Stimulated activated naive B cell treated with anti-CD40 and anti-IgM and Interleukin-4, amounts not matched to agents 10 μg/mL and 1 μg/mL and 100 μg/mL, for 72 hours (primary cell): ENCODE results near the gene RNF34.
"Not testable (repeated sequence)": the region's sequence is repeated elsewhere in the genome, so short reads cannot be mapped to it uniquely, and the experiment has no call there.

ENCODE experiments used
- ATAC-seq, 2 donors: fragments of 150-1000 bp; cut with Tn5 transposase; replicated peaks; 2 replicates each; pipeline ENCODE4 v1.10.0; 2021; ENCODE audit warnings: moderate library complexity in 1 of 2
- DNase-seq: peaks from one replicate; pipeline ENCODE4 v3.0.0; 2021
- H3K27ac Mint-ChIP-seq: one replicate; pipeline ENCODE4 v1.8.0; 2022; ENCODE audit warnings: mild to moderate bottlenecking, mixed read lengths
- H3K27me3 Mint-ChIP-seq, 2 donors: one replicate each; pipeline ENCODE4 v1.8.0; 2022; ENCODE audit warnings: mixed read lengths in 2 of 2
- H3K36me3 Mint-ChIP-seq, 2 donors: one replicate each; pipeline ENCODE4 v1.8.0; 2022; ENCODE audit warnings: mixed read lengths in 2 of 2, mild to moderate bottlenecking in 1 of 2
- H3K4me1 Mint-ChIP-seq, 2 donors: one replicate each; pipeline ENCODE4 v1.8.0; 2022; ENCODE audit warnings: mixed read lengths in 2 of 2, mild to moderate bottlenecking in 1 of 2
- H3K4me3 Mint-ChIP-seq, 2 donors: one replicate each; pipeline ENCODE4 v1.8.0; 2022; ENCODE audit warnings: mild to moderate bottlenecking in 2 of 2, mixed read lengths in 2 of 2, moderate library complexity in 1 of 2
- H3K9me3 Mint-ChIP-seq, 2 donors: one replicate each; pipeline ENCODE4 v1.8.0; 2022; ENCODE audit warnings: mixed read lengths in 2 of 2, mild to moderate bottlenecking in 1 of 2

RNF34 gene

GRCh38 chr12:121399391-121400331 is at the start of gene RNF34:
TSS of gene RNF34 (plus strand) at chr12:121400118. CDS start at chr12:121400213, 95 bp downstream.
- peak within 1 kb of the TSS; percentile 93 for H3K27ac Mint-ChIP-seq
- ATAC-seq (peak; percentile 91 to 93), DNase-seq (peak; percentile 97)
- H3K9me3 Mint-ChIP-seq: no peaks in the 10 kb centered on the region
- H3K4me3 Mint-ChIP-seq: peak within 1 kb of the TSS; percentile 87 to 97
- peaks cover 12 to 14% of the 10 kb centered on the region in 2 donors for H3K36me3 Mint-ChIP-seq
- no peaks in the 10 kb centered on the region for H3K27me3 Mint-ChIP-seq
- H3K4me1 Mint-ChIP-seq: peaks cover 12 to 25% of the 10 kb centered on the region in 2 donors

GRCh38 chr12:121351820-121352681 is 47.9 kb upstream of the RNF34 start, which contains the start of gene ANAPC5:
TSS of gene ANAPC5 (minus strand) at chr12:121352411. CDS start at chr12:121352340, 71 bp downstream.
- peak; percentile 99 for ATAC-seq
- Mint-ChIP-seq H3K4me1 (peaks cover 9 to 20% of the 10 kb centered on the region in 2 donors), H3K9me3 (no peaks in the 10 kb centered on the region), H3K4me3 (peak within 1 kb of the TSS; percentile 96 to 99), H3K27me3 (peaks cover 0 to 2% of the 10 kb centered on the region in 2 donors), H3K27ac (peak within 1 kb of the TSS; percentile 97), H3K36me3 (peaks cover 1 to 9% of the 10 kb centered on the region in 2 donors)
- peak; percentile 93 for DNase-seq

DNA sequence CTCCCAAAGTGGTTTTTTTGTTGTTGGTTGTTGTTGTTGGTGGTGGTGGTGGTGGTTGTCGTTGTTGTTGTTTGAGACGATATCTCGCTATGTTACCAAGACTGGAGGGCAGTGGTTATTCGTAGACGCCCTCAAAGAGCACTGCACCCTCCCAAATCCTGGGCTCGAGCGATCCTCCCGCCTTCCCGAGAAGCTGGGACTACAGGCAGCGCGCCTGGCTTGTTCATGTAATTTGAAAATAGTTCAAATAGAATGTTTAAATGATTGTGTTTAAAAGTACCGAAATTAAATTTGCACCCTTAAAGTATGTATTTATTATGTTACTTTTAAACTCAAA is 47.3 kb upstream of the RNF34 start:
- DNase-seq (no peak), ATAC-seq (peak in 1 of 2 donors; percentile 49)
- Mint-ChIP-seq H3K9me3 (no peaks in the 10 kb centered on the region), H3K27ac (peak overlapping the region; percentile 97), H3K4me1 (peaks cover 7 to 20% of the 10 kb centered on the region in 2 donors), H3K27me3 (peaks cover 0 to 5% of the 10 kb centered on the region in 2 donors), H3K4me3 (peak overlapping the region; percentile 96 to 99), H3K36me3 (peaks cover 0 to 7% of the 10 kb centered on the region in 2 donors)

DNA sequence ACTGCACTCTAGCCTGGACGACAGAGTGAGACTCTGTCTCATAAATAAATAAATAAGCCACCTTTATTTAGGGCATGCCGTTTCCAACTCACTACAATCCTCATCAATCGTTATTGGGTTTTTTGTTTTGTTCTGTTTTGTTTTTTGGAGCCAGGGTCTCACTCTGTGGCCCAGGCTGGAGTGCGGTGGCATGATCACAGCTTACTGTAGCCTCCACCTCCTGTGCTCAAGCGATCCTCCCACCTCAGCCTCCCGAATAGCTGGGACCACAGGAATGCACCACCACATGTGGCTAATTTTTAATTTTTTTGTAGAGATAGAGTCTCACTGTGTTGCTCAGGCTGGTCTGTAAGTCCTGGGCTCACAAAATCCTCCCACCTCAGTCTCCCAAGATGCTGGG is 44.1 kb upstream of the RNF34 start:
- Mint-ChIP-seq H3K4me1 (peaks cover 5 to 16% of the 10 kb centered on the region in 2 donors), H3K27ac (no peak overlapping the region), H3K27me3 (peaks cover 0 to 5% of the 10 kb centered on the region in 2 donors), H3K9me3 (no peaks in the 10 kb centered on the region), H3K4me3 (no peak overlapping the region), H3K36me3 (no peaks in the 10 kb centered on the region)
- DNase-seq: no peak
- no peak for ATAC-seq

DNA sequence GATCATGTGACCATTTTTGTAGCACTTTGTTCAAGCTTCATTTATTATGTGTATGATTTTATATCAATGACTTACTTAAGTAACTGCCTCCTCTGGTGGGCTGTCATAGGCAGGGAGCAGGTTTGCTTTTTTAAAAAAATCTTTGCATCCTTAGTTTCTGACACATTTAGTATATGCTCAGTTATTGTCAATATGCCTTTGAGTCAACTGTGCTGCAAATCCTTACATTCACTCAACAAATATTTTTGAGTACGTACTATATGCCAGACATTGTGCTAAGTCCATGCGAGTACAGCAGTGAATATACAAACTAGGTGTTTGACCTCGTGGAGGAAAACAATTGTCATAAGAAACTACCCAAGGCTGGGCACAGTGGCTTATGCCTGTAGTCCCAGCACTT is 43.3 kb upstream of the RNF34 start:
- Mint-ChIP-seq H3K36me3 (no peaks in the 10 kb centered on the region), H3K4me3 (no peak overlapping the region), H3K4me1 (peaks cover 5 to 11% of the 10 kb centered on the region in 2 donors), H3K9me3 (no peaks in the 10 kb centered on the region), H3K27ac (no peak overlapping the region), H3K27me3 (peaks cover 0 to 5% of the 10 kb centered on the region in 2 donors)
- ATAC-seq: no peak
- no peak for DNase-seq

GRCh38 chr12:121357331-121357730 is 42.6 kb upstream of the RNF34 start:
- no peak for DNase-seq
- Mint-ChIP-seq H3K4me1 (peaks cover 5 to 11% of the 10 kb centered on the region in 2 donors), H3K4me3 (no peak overlapping the region), H3K27me3 (peaks cover 0 to 5% of the 10 kb centered on the region in 2 donors), H3K27ac (no peak overlapping the region), H3K36me3 (no peaks in the 10 kb centered on the region), H3K9me3 (no peaks in the 10 kb centered on the region)
- ATAC-seq: no peak

DNA sequence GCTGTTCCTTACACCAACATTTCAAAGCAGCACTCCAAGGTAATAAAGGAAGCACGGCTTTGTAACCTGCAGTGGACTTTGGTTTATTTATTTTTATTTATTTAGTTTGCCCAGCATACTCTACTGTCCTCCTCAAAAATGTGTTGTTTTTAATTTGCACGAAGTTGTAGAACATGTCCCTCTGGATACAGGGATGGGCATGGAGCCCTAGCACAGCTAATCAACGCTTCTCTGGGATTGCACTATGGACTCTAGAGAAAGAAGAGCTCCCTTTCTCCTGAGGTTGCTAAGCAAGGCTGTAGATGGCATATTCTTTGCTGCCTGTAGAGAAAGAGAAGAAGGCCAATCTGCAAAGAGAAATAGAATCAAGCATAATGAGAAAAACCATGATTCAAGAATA is 41.8 kb upstream of the RNF34 start:
- Mint-ChIP-seq H3K36me3 (no peaks in the 10 kb centered on the region), H3K9me3 (no peaks in the 10 kb centered on the region), H3K27me3 (peaks cover 0 to 5% of the 10 kb centered on the region in 2 donors), H3K27ac (no peak overlapping the region), H3K4me3 (no peak overlapping the region), H3K4me1 (peaks cover 4 to 9% of the 10 kb centered on the region in 2 donors)
- DNase-seq: no peak
- ATAC-seq: no peak

- H3K27ac Mint-ChIP-seq: no peak overlapping the region
- ATAC-seq (no peak), DNase-seq (no peak)
- H3K27me3 Mint-ChIP-seq: peaks cover 19% of the 10 kb centered on the region in 2 donors
- no peaks in the 10 kb centered on the region for H3K36me3 Mint-ChIP-seq
- H3K4me3 Mint-ChIP-seq: no peak overlapping the region
- no peaks in the 10 kb centered on the region for H3K9me3 Mint-ChIP-seq
- peaks cover 6% of the 10 kb centered on the region in 2 donors for H3K4me1 Mint-ChIP-seq
Measured at GRCh38 chr12:121364683-121365121, 35.2 kb upstream of the RNF34 start.

DNA sequence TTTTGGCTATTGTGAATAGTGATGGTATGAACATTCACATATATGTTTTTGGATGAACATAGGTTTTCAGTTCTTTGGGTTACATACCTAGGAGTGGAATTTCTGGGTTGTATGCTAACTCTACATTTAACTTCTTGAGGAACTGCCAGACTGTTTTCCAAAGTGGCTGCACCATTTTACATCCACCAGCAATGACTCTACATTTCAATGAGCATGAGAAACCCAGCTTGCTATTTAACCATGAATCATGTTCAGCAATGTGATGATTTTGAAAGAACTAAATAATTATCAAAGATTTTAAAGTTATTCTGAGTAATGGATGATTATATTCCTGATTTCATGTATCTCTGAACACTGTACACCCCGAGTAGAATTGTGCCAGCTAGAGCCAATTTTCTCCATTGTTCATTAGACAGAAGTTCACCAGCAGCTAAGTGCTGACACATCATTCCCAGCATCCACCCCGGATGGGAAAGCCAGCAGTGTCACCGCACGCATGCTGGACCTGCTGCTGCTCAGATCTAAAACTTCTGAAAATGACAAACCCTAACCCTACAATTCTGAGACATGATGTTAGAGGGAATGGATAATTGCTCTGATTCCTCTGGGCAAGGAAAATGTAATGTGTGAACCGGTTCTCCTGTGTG is 34.4 kb upstream of the RNF34 start:
- Mint-ChIP-seq H3K27ac (no peak overlapping the region), H3K36me3 (no peaks in the 10 kb centered on the region), H3K27me3 (peaks cover 19% of the 10 kb centered on the region in 2 donors), H3K9me3 (no peaks in the 10 kb centered on the region), H3K4me1 (peaks cover 6% of the 10 kb centered on the region in 2 donors), H3K4me3 (no peak overlapping the region)
- DNase-seq (no peak), ATAC-seq (no peak)

- H3K4me1 Mint-ChIP-seq: peaks cover 6% of the 10 kb centered on the region in 2 donors
- H3K36me3 Mint-ChIP-seq: no peaks in the 10 kb centered on the region
- no peak overlapping the region for H3K4me3 Mint-ChIP-seq
- ATAC-seq (no peak), DNase-seq (no peak)
- no peak overlapping the region for H3K27ac Mint-ChIP-seq
- H3K9me3 Mint-ChIP-seq: no peaks in the 10 kb centered on the region
- peaks cover 19% of the 10 kb centered on the region in 2 donors for H3K27me3 Mint-ChIP-seq
Measured at GRCh38 chr12:121366063-121366459, 33.9 kb upstream of the RNF34 start.

GRCh38 chr12:121371404-121371803 is 28.5 kb upstream of the RNF34 start:
- H3K27me3 Mint-ChIP-seq: peaks cover 0 to 5% of the 10 kb centered on the region in 2 donors
- DNase-seq (no peak), ATAC-seq (no peak)
- H3K27ac Mint-ChIP-seq: peak overlapping the region; percentile 48
- no peaks in the 10 kb centered on the region for H3K36me3 Mint-ChIP-seq
- H3K4me1 Mint-ChIP-seq: no peaks in the 10 kb centered on the region
- peaks cover 0 to 7% of the 10 kb centered on the region in 2 donors for H3K9me3 Mint-ChIP-seq
- no peak overlapping the region for H3K4me3 Mint-ChIP-seq

- Mint-ChIP-seq H3K27ac (no peak overlapping the region), H3K9me3 (peaks cover 0 to 7% of the 10 kb centered on the region in 2 donors), H3K27me3 (peaks cover 0 to 5% of the 10 kb centered on the region in 2 donors), H3K4me3 (no peak overlapping the region), H3K4me1 (no peaks in the 10 kb centered on the region), H3K36me3 (no peaks in the 10 kb centered on the region)
- ATAC-seq (no peak), DNase-seq (no peak)
Measured at GRCh38 chr12:121373755-121374154, 26.2 kb upstream of the RNF34 start.

GRCh38 chr12:121374336-121374735 is 25.6 kb upstream of the RNF34 start:
- not testable (repeated sequence) for H3K4me3 Mint-ChIP-seq, H3K9me3 Mint-ChIP-seq, ATAC-seq, DNase-seq, H3K27ac Mint-ChIP-seq, H3K36me3 Mint-ChIP-seq, H3K27me3 Mint-ChIP-seq, H3K4me1 Mint-ChIP-seq
